ENCODE data around the gene TCTA.

The TCTA gene

DNA sequence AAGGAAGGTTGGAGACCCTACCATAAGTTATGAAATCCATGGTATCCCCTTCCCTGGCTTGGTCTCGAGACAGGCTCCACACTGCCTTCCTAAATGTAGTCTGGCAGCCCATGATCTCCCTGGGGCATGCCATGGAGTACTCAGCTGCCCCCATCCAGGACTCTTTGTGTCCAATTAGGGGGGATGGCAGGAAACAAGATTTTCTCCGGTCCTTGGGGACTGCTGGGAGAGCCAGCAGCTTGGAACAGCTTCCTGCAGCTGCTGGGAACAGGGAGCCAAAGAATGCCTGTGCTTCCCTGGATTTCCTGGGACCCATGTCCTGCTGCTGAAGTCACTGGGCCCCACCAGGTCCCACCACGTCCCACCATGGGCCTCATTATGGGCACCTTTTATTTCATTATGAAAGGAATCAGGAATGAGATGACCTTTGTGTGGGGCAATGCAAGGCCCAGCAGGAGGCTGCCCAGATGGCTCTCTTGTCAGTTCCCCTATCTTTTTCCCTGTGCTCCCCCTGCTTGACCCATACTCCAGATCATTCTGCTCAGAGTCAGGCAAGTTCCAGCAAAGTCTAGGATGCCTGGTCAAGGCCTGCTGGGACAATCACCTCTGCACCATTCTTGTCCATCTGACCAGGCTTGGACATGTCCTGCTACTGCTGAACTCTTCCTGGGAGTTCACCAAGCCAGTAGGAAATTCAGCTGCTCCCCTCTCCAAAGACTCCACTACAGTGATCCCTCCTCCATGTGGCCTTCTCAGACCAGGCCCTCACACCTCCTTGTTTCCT lies 42.9 kb downstream of the TCTA start:
- Histone ChIP-seq H3K4me3 (ENCODE audit: low read depth, low read length) (no peak overlapping the region), H3K9me3 (ENCODE audit: severe bottlenecking) (no peaks in the 10 kb centered on the region)

DNA sequence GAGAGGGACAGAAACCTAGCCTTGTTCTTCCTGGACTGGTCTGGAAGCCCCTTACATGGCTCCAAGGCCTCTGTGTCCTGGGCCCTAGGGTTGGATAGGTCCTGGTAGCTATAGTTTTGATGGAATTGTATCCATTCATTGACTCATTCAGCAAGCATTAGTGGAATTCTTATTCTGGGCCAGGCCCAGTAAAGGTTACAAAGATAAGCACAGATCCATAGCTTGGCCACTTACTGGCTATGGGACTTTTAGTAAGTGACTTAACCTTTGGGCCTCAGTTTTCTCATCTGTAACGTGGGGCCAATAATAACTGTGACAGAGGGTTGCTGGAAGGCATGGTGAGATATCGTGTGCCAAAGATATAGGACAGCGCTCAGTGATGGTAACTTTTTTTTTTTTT lies 44.2 kb downstream of the TCTA start:
- Histone ChIP-seq H3K4me3 (ENCODE audit: low read depth, low read length) (no peak overlapping the region), H3K9me3 (ENCODE audit: severe bottlenecking) (no peaks in the 10 kb centered on the region), H3K27me3 (ENCODE audit: insufficient read depth, low read depth, severe bottlenecking) (no peaks in the 10 kb centered on the region), H3K27ac (no peak overlapping the region), H3K36me3 (no peaks in the 10 kb centered on the region)
- TF ChIP-seq, protein P1, sequence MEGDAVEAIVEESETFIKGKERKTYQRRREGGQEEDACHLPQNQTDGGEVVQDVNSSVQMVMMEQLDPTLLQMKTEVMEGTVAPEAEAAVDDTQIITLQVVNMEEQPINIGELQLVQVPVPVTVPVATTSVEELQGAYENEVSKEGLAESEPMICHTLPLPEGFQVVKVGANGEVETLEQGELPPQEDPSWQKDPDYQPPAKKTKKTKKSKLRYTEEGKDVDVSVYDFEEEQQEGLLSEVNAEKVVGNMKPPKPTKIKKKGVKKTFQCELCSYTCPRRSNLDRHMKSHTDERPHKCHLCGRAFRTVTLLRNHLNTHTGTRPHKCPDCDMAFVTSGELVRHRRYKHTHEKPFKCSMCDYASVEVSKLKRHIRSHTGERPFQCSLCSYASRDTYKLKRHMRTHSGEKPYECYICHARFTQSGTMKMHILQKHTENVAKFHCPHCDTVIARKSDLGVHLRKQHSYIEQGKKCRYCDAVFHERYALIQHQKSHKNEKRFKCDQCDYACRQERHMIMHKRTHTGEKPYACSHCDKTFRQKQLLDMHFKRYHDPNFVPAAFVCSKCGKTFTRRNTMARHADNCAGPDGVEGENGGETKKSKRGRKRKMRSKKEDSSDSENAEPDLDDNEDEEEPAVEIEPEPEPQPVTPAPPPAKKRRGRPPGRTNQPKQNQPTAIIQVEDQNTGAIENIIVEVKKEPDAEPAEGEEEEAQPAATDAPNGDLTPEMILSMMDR (IDR thresholded peaks at IDR 0.05; ENCODE audit: low read depth, low read length): no peak
- no peak for DNase-seq

More for the DNA sequence above, 42.9 kb downstream of the TCTA start:
- no peaks in the 10 kb centered on the region for H3K36me3 ChIP-seq
- no peak overlapping the region for H3K27ac ChIP-seq
- no peak for DNase-seq
- TF ChIP-seq, protein P1 (IDR thresholded peaks at IDR 0.05; ENCODE audit: low read depth, low read length): no peak
- no peaks in the 10 kb centered on the region for H3K27me3 ChIP-seq (ENCODE audit: insufficient read depth, low read depth, severe bottlenecking)

DNA sequence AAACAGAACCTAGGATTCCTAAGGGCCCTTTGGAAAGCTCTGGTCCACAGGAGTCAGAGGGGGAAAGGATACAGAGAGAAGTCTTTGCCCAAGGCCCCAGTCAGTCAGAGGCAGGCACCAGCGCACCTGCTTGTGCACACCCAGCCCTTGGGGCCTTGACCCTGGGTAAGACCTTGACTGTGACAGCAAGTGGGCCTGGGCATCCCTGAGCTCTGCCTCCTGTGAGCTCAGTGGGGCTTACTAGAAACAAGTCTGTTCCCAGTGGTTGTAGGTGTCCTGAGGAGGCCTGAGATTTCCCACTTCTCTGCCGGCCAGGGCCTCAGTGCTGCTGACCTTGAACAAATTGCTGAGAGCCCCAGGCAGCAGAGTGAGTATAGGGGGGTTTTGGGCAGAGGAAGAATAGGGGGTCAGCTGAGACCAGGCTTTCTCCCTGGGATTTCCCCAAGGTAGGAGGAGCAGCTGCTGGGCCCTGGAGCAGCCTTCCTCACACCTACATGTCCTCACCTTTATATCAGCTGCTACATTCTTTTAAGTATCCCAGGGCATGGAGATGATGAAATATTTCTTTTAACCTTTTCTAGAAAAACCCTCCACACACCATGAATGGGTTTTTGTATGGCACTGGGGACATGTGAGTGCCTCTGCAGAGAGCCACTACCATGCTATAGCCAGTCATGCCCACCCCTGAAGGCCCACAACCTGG lies 48.1 kb downstream of the TCTA start:
- TF ChIP-seq, protein P1 (IDR thresholded peaks at IDR 0.05; ENCODE audit: low read depth, low read length): no peak
- no peaks in the 10 kb centered on the region for H3K36me3 ChIP-seq
- no peaks in the 10 kb centered on the region for H3K9me3 ChIP-seq (ENCODE audit: severe bottlenecking)
- no peaks in the 10 kb centered on the region for H3K27me3 ChIP-seq (ENCODE audit: insufficient read depth, low read depth, severe bottlenecking)
- H3K4me3 ChIP-seq (ENCODE audit: low read depth, low read length): no peak overlapping the region
- no peak for DNase-seq
- no peak overlapping the region for H3K27ac ChIP-seq

DNA sequence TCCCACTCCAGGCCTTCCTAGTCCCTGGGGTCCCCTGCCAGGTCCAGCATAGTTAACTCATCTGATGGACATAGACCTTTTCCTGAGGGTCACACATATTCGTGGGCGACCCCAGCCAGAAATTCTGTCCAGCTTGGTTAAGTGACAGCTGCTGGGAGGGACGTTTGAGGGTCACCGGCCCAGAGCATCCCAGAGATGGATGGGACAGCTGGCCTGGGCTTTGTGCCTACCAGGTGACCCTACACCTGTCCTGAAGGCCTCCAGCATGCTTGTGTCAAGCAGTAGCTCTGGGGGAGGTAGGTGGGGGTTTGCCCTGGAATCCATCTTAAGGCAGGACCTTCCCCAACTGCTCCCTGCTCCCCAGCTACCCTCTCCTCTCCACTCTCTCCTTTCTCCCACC lies 48.7 kb downstream of the TCTA start:
- TF ChIP-seq, protein P1 (IDR thresholded peaks at IDR 0.05; ENCODE audit: low read depth, low read length): no peak
- H3K27ac ChIP-seq: peak overlapping the region; percentile 81; the same call in 1 of the 2 replicates

DNA sequence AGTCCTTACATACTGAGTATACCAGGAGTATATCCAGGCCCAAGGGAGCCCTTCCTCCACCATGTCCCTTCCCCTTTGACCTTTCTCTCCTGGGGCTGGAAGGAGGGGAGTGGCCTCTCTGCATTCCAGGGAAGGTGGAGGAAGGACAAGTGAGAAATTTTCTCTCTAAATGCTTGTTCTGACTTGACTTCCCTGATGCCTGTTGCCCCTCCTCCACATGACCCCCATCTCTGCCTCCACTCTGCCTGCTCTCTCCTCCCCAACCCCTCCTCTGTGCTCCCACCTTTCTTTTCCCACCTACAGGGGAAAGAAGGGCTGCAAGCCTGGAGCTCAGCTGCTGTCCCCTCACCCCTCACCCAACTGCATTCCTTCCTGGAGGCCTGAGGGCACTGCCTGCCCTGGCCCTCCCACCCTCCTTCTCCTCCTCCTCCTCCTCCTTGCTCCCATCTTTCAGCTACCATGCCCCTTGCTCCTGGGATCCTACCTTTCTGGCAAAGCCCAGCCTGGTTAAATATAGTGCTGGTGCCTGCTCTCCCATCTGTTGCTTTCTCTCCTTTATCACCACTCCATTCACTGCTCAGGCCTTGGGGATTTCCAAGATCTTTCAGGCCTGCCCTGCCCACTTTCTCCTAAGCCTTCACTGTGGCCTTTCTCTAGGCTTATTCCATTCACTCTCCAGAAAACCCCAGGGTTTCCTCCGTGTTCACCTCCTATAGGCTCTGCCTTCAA lies 49.4 kb downstream of the TCTA start:
- TF ChIP-seq, protein P1 (IDR thresholded peaks at IDR 0.05; ENCODE audit: low read depth, low read length): no peak
- DNase-seq: peak; percentile 71
- Histone ChIP-seq H3K36me3 (no peaks in the 10 kb centered on the region), H3K27ac (peak overlapping the region; percentile 81), H3K27me3 (ENCODE audit: insufficient read depth, low read depth, severe bottlenecking) (no peaks in the 10 kb centered on the region), H3K4me3 (ENCODE audit: low read depth, low read length) (no peak overlapping the region), H3K9me3 (ENCODE audit: severe bottlenecking) (no peaks in the 10 kb centered on the region)

More for the DNA sequence above, 48.7 kb downstream of the TCTA start:
- H3K4me3 ChIP-seq (ENCODE audit: low read depth, low read length): no peak overlapping the region
- DNase-seq: no peak
- no peaks in the 10 kb centered on the region for H3K36me3 ChIP-seq
- no peaks in the 10 kb centered on the region for H3K27me3 ChIP-seq (ENCODE audit: insufficient read depth, low read depth, severe bottlenecking)
- no peaks in the 10 kb centered on the region for H3K9me3 ChIP-seq (ENCODE audit: severe bottlenecking)
